Smooth muscle cell (in vitro differentiated cells): ENCODE measurements around the gene FOXO1. TPM values are rescaled to one million over a fixed set of nuclear protein-coding genes. Genes with fewer than 3 reads are reported as not detected.

ENCODE experiments used
- DNase-seq: peaks from one replicate; lab custom pipeline; 2025; ENCODE audit not compliant: unreplicated experiment; lab: John Stamatoyannopoulos, UW
- H2AFZ ChIP-seq: fragments of 200-600 bp; sonication (generic); 2 replicates; pipeline ENCODE4 v1.6.0; 2016; ENCODE audit warnings: antibody characterized with exemption, low read depth, mild to moderate bottlenecking
- H3F3A ChIP-seq: fragments of 200-600 bp; sonication (generic); 2 replicates; pipeline ENCODE4 v1.6.0; 2017; ENCODE audit warnings: antibody characterized with exemption, low read depth
- H3K27ac ChIP-seq: fragments of 200-600 bp; sonication (generic); 2 replicates; pipeline ENCODE4 v1.5.1; 2016; ENCODE audit warnings: low read depth, mild to moderate bottlenecking
- H3K27me3 ChIP-seq: fragments of 200-600 bp; sonication (generic); 2 replicates; pipeline ENCODE4 v1.6.1; 2016; ENCODE audit warnings: low read depth, mild to moderate bottlenecking
- H3K36me3 ChIP-seq: fragments of 200-600 bp; sonication (generic); 2 replicates; pipeline ENCODE4 v1.5.1; 2016; ENCODE audit warnings: low read depth
- H3K4me1 ChIP-seq: fragments of 200-600 bp; sonication (generic); 2 replicates; pipeline ENCODE4 v1.5.1; 2016; ENCODE audit warnings: low read depth
- H3K4me2 ChIP-seq: fragments of 200-600 bp; sonication (generic); 2 replicates; pipeline ENCODE4 v1.6.0; 2016; ENCODE audit warnings: mild to moderate bottlenecking
- H3K4me3 ChIP-seq: fragments of 200-600 bp; sonication (generic); 2 replicates; pipeline ENCODE4 v1.5.1; 2016; ENCODE audit warnings: mild to moderate bottlenecking
- H3K79me2 ChIP-seq: fragments of 200-600 bp; sonication (generic); 2 replicates; pipeline ENCODE4 v1.6.0; 2016; ENCODE audit warnings: low read depth, mild to moderate bottlenecking
- H3K9ac ChIP-seq: fragments of 200-600 bp; sonication (generic); 2 replicates; pipeline ENCODE4 v1.6.0; 2016; ENCODE audit warnings: low read depth
- H3K9me3 ChIP-seq: fragments of 200-600 bp; sonication (generic); replicated peaks from 2 replicates; pipeline ENCODE4 v1.5.1; 2016; ENCODE audit warnings: low read depth
- H4K20me1 ChIP-seq: fragments of 200-600 bp; sonication (generic); 2 replicates; pipeline ENCODE4 v1.6.0; 2016; ENCODE audit warnings: low read depth
- CTCF ChIP-seq: fragments of 200-600 bp; sonication (generic); IDR thresholded peaks from 2 replicates; pipeline ENCODE4 v1.5.1; 2017; ENCODE audit warnings: borderline replicate concordance, mild to moderate bottlenecking, antibody characterized with exemption; ENCODE audit not compliant: insufficient read depth, poor library complexity, severe bottlenecking
- WGBS: methylation state at CpG from one replicate; pipeline ENCODE4 v1.1.7; 2016; ENCODE audit warnings: low lambda C conversion rate; 5-methylcytosine and 5-hydroxymethylcytosine counted together
- polyA plus RNA-seq: library from polyadenylated mRNA; unstranded; fragments of >200 nt; fragmentation: Nextera tagmentation; extraction: Ambion mirVana; gene quantifications from 2 replicates; pipeline ENCODE4 v1.2.1, GENCODE V29; 2016
- total RNA-seq: library from RNA; depleted of rRNA; stranded (reverse); fragments of >200 nt; gene quantifications from 2 replicates; pipeline ENCODE4 v1.2.3, GENCODE V29; 2014

FOXO1 gene
- total and polyA plus RNA-seq, 2 experiments from 2014 or later: 17.0 to 19.9 TPM

- 72% methylated on average over 10 of the region's 10 CpGs for WGBS
Observed at GRCh38 chr13:40568246-40569023, 98.0 kb downstream of the FOXO1 start.

GRCh38 chr13:40566811-40567210 lies 99.6 kb downstream of the FOXO1 start:
- TF ChIP-seq CTCF: no peak
- H4K20me1 ChIP-seq: peaks cover 90% of the 10 kb centered on the region

More at GRCh38 chr13:40568246-40569023, 98.0 kb downstream of the FOXO1 start:
- peaks cover 90% of the 10 kb centered on the region for H4K20me1 ChIP-seq
- H2AFZ ChIP-seq: no peak overlapping the region
- DNase-seq: no peak
- no peak overlapping the region for H3K4me2 ChIP-seq
- TF ChIP-seq CTCF: no peak
- H3K4me3 ChIP-seq: no peak overlapping the region
- H3K27me3 ChIP-seq: no peaks in the 10 kb centered on the region
- H3K27ac ChIP-seq: peak overlapping the region; percentile 54
- H3K79me2 ChIP-seq: peaks cover 60% of the 10 kb centered on the region
- no peaks in the 10 kb centered on the region for H3K36me3 ChIP-seq
- H3F3A ChIP-seq: no peaks in the 10 kb centered on the region
- no peak overlapping the region for H3K9ac ChIP-seq
- peaks cover 6% of the 10 kb centered on the region for H3K4me1 ChIP-seq
- no peaks in the 10 kb centered on the region for H3K9me3 ChIP-seq

DNA sequence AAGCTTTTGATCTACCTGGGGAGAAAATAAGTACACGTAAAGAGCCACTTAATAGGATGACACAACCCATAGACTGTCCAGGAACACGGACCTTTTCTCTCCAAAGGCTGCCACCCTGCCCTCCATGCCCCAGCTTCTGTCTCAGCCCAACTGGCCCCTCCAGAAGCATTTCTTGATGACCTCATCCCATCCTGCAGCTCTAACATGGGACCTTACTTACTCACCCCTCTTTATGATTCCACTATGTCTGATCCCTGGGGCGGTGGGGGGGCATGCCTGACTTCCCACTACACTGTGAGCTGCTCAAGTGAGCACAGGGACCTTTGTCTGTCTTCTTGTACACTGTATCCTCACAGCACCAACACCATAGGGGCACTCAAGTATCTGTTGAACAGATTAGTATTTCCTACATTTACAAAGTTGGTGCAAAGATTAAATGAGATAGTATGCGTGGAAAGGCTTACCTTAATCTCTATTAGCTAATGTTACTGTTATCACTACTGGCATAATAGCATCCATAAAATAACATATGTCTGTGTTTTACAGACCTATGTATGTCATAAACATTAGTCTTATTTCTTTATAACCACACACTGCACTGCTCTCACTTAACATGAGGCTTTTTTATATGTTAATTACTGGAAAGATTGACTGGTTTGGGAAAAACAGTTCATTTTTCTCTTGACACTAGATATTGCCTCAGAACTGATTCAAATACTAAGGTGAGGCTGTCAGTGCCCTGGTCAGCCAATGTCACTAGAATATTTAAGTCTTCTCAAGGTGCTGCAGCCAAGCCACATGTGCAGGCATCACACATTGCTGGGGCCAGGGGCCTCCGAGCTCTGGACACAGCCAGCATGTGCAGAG lies 100.9 kb downstream of the FOXO1 start:
- Histone ChIP-seq H3K9me3 (no peaks in the 10 kb centered on the region), H3F3A (no peaks in the 10 kb centered on the region), H3K4me3 (no peak overlapping the region), H3K9ac (peak overlapping the region; percentile 12), H3K4me2 (peak overlapping the region; percentile 71), H3K79me2 (peaks cover 46% of the 10 kb centered on the region), H3K4me1 (peaks cover 6% of the 10 kb centered on the region), H3K27me3 (no peaks in the 10 kb centered on the region), H3K27ac (peak overlapping the region; percentile 15), H2AFZ (no peak overlapping the region), H4K20me1 (peaks cover 88% of the 10 kb centered on the region), H3K36me3 (no peaks in the 10 kb centered on the region)
- TF ChIP-seq CTCF: no peak
- no peak for DNase-seq
- WGBS: 70% methylated on average over 5 of the region's 5 CpGs

More at GRCh38 chr13:40566811-40567210, 99.6 kb downstream of the FOXO1 start:
- Histone ChIP-seq H3K4me3 (no peak overlapping the region), H3K9ac (no peak overlapping the region), H3K4me1 (peaks cover 6% of the 10 kb centered on the region), H3K27me3 (no peaks in the 10 kb centered on the region), H3K9me3 (no peaks in the 10 kb centered on the region), H3K4me2 (no peak overlapping the region), H3K79me2 (peaks cover 46% of the 10 kb centered on the region), H3K36me3 (no peaks in the 10 kb centered on the region), H2AFZ (no peak overlapping the region), H3F3A (no peaks in the 10 kb centered on the region), H3K27ac (no peak overlapping the region)
- no peak for DNase-seq
- WGBS: 88% methylated on average over 2 of the region's 2 CpGs
